Psoas muscle (tissue), 8 donors: ENCODE data around the gene TYMP. TPM values are rescaled to one million over a fixed set of nuclear protein-coding genes. Genes with fewer than 3 reads are reported as not detected.

ENCODE experiments used
- ATAC-seq, 4 donors: fragments of 200-7000 bp; cut with Tn5 transposase; one replicate each; pipeline ENCODE4 v1.9.1; 2020; ENCODE audit warnings: moderate library complexity in 3 of 4, mild to moderate bottlenecking in 2 of 4
- DNase-seq, 2 donors: peaks; one replicate each; pipeline ENCODE4 v3.0.0-alpha.2; 2020
- H3K27ac ChIP-seq: fragments of 200-600 bp; one replicate; pipeline ENCODE4 v1.8.0; 2022
- H3K27me3 ChIP-seq, 3 donors: fragments of 200-600 bp in 1 of 3; one replicate each; pipeline versions ENCODE4 v1.6.1 to v1.8.0; 2013 to 2022; ENCODE audit warnings: low read length in 2 of 3, mild to moderate bottlenecking in 2 of 3, moderate library complexity in 1 of 3; ENCODE audit not compliant: insufficient read depth in 3 of 3
- H3K36me3 ChIP-seq, 2 donors: fragments of 200-600 bp in 1 of 2; one replicate each; pipeline versions ENCODE4 v1.6.1 to v1.8.0; 2013 to 2022; ENCODE audit warnings: low read depth in 1 of 2, mild to moderate bottlenecking in 1 of 2, moderate library complexity in 1 of 2; ENCODE audit not compliant: insufficient read depth in 1 of 2
- H3K4me1 ChIP-seq: fragments of 200-600 bp; one replicate; pipeline ENCODE4 v1.8.0; 2022
- H3K4me3 ChIP-seq: fragments of 200-600 bp; one replicate; pipeline ENCODE4 v1.8.0; 2022; ENCODE audit warnings: mild to moderate bottlenecking
- H3K9me3 ChIP-seq: fragments of 200-600 bp; one replicate; pipeline ENCODE4 v1.8.0; 2022
- WGBS, 3 donors: extraction: QIAGEN DNeasy Blood & Tissue Kit; methylation state at CpG; one replicate each; pipeline versions ENCODE4 v1.1.6 to v1.1.7; 2013; 5-methylcytosine and 5-hydroxymethylcytosine counted together
- intact Hi-C, 2 donors: fragments of 100-400 bp; cut with DNase I; formaldehyde crosslinking; loops; one replicate each; pipeline versions ENCODE4 v1.11.0 to v1.14.2; 2022
- polyA plus RNA-seq, 3 donors: library from polyadenylated mRNA; stranded (reverse); fragments of 200-250 nt; gene quantifications; one replicate each; pipeline ENCODE4 v1.2.3, GENCODE V29; 2013
- total RNA-seq, 4 donors: library from RNA; stranded (reverse); fragmentation: NEBNext Ultra II Directional in 2 of 4; extraction: Animal tissue kit (Norgen Biotek cat#: 25700) in 2 of 4; gene quantifications; one replicate each; pipeline versions ENCODE4 v1.2.1 to v1.2.4, GENCODE V29; 2021 to 2023
- TF ChIP-seq, protein P1 (sequence below): fragments of 200-600 bp; IDR thresholded peaks from one replicate; pipeline ENCODE4 v1.8.0; 2022; ENCODE audit warnings: antibody characterized with exemption
- donor health status: healthy with polysubstance abuse.
- donor health status: DM: no; HTN: no; CAD: no; lungs with moderate emphysema.
- donor health status: Bipolar disorder and iron deficiency.
- donor health status: healthy.
- donor health status: DM: yes; HTN: yes; CAD: no.
- donor health status: DM: no; HTN: no; CAD: no.
- donor health status: DM: no; HTN: no; CAD: no.
- donor health status: DM: yes; HTN: yes; CAD: no.

The TYMP gene
- total and polyA plus RNA-seq, 7 donors, result 5.0 to 26.0 (median 12.0) TPM

GRCh38 chr22:50530580-50530876 lies 716 bp upstream of the TYMP start:
- ATAC-seq (no peak), DNase-seq (no peak)
- H3K36me3 ChIP-seq, result no peaks in the 10 kb centered on the region
- H3K27me3 ChIP-seq, result peaks cover 0 to 66% (median 25%) of the 10 kb centered on the region in 3 donors
- intact Hi-C loops, result loop anchor here in 1 of 2 donors (5.0 kb wide), 1 partner anchor 92 kb away; no protein-coding TSS in a partner anchor
- TF ChIP-seq, protein P1, sequence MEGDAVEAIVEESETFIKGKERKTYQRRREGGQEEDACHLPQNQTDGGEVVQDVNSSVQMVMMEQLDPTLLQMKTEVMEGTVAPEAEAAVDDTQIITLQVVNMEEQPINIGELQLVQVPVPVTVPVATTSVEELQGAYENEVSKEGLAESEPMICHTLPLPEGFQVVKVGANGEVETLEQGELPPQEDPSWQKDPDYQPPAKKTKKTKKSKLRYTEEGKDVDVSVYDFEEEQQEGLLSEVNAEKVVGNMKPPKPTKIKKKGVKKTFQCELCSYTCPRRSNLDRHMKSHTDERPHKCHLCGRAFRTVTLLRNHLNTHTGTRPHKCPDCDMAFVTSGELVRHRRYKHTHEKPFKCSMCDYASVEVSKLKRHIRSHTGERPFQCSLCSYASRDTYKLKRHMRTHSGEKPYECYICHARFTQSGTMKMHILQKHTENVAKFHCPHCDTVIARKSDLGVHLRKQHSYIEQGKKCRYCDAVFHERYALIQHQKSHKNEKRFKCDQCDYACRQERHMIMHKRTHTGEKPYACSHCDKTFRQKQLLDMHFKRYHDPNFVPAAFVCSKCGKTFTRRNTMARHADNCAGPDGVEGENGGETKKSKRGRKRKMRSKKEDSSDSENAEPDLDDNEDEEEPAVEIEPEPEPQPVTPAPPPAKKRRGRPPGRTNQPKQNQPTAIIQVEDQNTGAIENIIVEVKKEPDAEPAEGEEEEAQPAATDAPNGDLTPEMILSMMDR, result no peak
- peak overlapping the region; percentile 69 for H3K4me3 ChIP-seq
- peak overlapping the region; percentile 79 for H3K27ac ChIP-seq
- WGBS, 3 donors, result 1 to 4% (median 1%) methylated on average over 13 to 21 of the region's 21 CpGs
- H3K9me3 ChIP-seq, result no peaks in the 10 kb centered on the region
- peaks cover 22% of the 10 kb centered on the region for H3K4me1 ChIP-seq

DNA sequence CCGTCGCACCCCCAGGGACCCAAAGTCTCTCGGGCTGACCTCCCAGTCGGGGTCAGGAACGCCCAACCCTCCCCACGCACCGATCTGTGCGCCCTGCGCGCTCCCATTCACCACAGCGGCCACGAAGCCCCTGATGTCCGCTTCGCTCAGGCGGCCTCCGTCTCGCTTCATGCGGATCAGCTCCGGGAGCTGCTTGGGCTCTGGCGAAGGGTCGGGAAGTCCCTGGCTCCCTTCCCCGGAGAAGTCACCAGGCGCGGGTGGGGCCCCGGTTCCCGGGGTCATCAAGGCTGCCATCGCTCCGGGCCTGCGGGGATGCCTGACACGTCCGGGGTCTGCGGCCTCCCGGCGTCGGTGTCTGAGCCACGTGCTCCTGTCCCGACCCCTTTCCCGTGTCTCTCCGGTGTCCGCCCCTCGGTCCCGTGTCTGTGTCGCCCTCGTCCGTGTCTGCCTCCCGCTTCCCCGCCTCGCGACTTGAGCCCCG lies 356 bp downstream of the TYMP start:
- Histone ChIP-seq H3K9me3 (no peaks in the 10 kb centered on the region), H3K4me1 (peaks cover 26% of the 10 kb centered on the region), H3K4me3 (peak overlapping the region; percentile 69), H3K27ac (peak overlapping the region; percentile 79), H3K36me3 (no peaks in the 10 kb centered on the region), H3K27me3 (peaks cover 0 to 57% (median 25%) of the 10 kb centered on the region in 3 donors)
- ATAC-seq, result no peak
- TF ChIP-seq, protein P1, result no peak
- intact Hi-C loops, result loop anchor here in 1 of 2 donors (5.0 kb wide), 1 partner anchor 33 kb away; the partner anchor contains the start of gene SYCE3
- 3 to 13% (median 6%) methylated on average over 28 to 50 of the region's 50 CpGs for WGBS, 3 donors
- peak in 1 of 2 donors; percentile 75 for DNase-seq

GRCh38 chr22:50528682-50529415 lies 963 bp downstream of the TYMP start:
- no peaks in the 10 kb centered on the region for H3K9me3 ChIP-seq
- TF ChIP-seq, protein P1, result no peak
- peak overlapping the region; percentile 79 for H3K27ac ChIP-seq
- H3K4me1 ChIP-seq, result peaks cover 32% of the 10 kb centered on the region
- WGBS, 3 donors, result 31 to 50% (median 44%) methylated on average over 14 to 15 of the region's 15 CpGs
- ATAC-seq, result no peak
- intact Hi-C loops, result loop anchor here in 1 of 2 donors (5.0 kb wide), 1 partner anchor 33 kb away; the partner anchor contains the start of gene SYCE3
- H3K36me3 ChIP-seq, result peaks cover 0 to 2% of the 10 kb centered on the region in 2 donors
- peak overlapping the region; percentile 69 for H3K4me3 ChIP-seq
- no peak for DNase-seq
- H3K27me3 ChIP-seq, result peaks cover 0 to 51% (median 25%) of the 10 kb centered on the region in 3 donors

GRCh38 chr22:50527921-50528681 lies 1.7 kb downstream of the TYMP start:
- Histone ChIP-seq H3K4me1 (peaks cover 34% of the 10 kb centered on the region), H3K4me3 (peak overlapping the region; percentile 95), H3K27ac (no peak overlapping the region), H3K36me3 (peaks cover 0 to 9% of the 10 kb centered on the region in 2 donors), H3K27me3 (peaks cover 0 to 44% (median 21%) of the 10 kb centered on the region in 3 donors), H3K9me3 (no peaks in the 10 kb centered on the region)
- ATAC-seq (no peak), DNase-seq (peak in 1 of 2 donors; percentile 16)
- intact Hi-C loops, result loop anchor here in 1 of 2 donors (5.0 kb wide), 1 partner anchor 34 kb away; the partner anchor contains the start of gene SYCE3
- TF ChIP-seq, protein P1, result no peak
- 87 to 92% (median 88%) methylated on average over 18 of the region's 18 CpGs for WGBS, 3 donors
